HG02884 (cell line): ENCODE measurements around the gene DPPA3.
"Not testable (repeated sequence)": the region's sequence is repeated elsewhere in the genome, so short reads cannot be mapped to it uniquely, and the experiment has no call there.

Experiments
- ATAC-seq: cut with Tn5 transposase; IDR thresholded peaks from one replicate; pipeline ENCODE4 v1.9.1; 2021; ENCODE audit warnings: mild to moderate bottlenecking, moderate library complexity; ENCODE audit not compliant: unreplicated experiment

The DPPA3 gene

DNA sequence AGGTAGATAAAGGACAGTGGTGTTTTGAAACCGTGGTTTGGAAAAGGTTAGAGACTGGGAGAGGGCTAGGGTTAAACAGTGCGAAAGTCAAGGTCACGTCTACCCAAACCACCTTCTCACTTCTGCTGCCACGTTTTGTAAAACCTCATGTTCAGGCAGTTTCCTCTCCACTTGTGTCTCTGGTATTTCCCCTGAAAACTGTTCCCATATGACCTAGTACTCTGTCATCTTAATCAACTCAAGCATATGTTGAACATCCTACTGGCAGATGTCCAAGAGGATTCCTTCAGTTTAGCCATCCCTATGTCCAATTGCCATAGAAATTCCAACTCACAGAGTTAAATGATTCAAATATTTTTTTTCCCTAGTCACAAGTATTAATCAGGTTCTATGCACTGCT, 18.5 kb downstream of the DPPA3 start:
- no peak for ATAC-seq

GRCh38 chr12:7730984-7731383, 19.8 kb downstream of the DPPA3 start:
- ATAC-seq, result not testable (repeated sequence)

DNA sequence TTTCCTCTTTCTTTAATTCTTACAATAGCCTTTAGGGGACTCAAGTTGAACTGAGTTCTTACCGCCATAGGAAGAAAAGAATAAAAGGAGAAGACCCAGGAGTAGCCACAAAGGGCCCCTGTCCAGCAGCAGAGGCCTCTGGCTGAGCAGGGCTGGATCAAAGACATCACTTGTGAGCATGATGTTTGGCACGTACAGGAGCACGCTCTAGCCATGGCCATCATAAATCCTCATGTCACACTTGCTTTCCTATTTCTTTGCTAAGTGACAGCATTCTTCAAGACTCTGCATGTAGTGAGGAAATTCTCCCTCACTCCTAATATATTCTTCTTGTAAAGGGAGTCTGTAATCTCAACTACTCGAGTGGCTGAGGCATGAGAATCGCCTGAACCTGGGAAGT, 20.3 kb downstream of the DPPA3 start:
- no peak for ATAC-seq

DNA sequence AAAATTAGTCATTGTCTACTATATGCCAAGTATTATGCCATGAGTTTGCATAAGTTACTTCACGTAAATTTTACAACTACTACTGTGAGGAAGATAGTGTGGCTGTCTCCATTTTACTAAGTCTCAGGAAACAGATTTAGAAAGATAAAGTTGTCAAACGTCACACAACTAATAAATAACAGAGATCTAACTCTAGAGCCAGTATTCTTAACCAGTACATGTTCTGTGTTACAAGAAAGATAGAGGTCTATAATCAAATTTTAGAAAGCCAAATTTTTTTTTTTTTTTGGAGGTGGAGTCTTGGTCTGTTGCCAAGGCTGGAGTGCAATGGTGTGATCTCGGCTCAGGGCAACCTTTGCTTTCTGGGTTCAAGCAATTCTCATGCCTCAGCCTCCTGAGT, 21.8 kb downstream of the DPPA3 start:
- ATAC-seq, result no peak

- no peak for ATAC-seq
Observed at GRCh38 chr12:7747246-7747645, 36.0 kb downstream of the DPPA3 start, which contains the start of gene CLEC4C. Gene CLEC4C (minus strand): TSS chr12:7747375. CDS start chr12:7747348, 27 bp downstream.

- no peak for ATAC-seq
Observed at GRCh38 chr12:7748852-7749251, 37.6 kb downstream of the DPPA3 start.

GRCh38 chr12:7749442-7749841, 38.2 kb downstream of the DPPA3 start:
- no peak for ATAC-seq

GRCh38 chr12:7750350-7750749, 39.1 kb downstream of the DPPA3 start:
- no peak for ATAC-seq

DNA sequence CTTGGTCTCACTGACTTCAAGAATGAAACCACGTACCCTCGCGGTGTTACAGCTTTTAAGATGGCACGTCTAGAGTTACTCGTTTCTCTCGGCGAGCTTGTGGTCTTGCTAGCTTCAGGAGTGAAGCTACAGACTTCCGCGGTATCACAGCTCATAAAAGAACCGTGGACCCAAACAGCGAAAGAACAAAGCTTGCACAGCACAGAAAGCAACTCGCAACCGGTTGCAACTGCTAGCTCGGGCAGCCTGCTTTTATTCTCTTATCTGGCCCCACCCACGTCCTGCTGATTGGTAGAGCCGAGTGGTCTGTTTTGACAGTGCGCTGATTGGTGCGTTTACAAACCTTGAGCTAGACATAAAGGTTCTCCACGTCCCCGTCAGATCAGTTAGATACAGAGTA, 40.2 kb downstream of the DPPA3 start:
- no peak for ATAC-seq

GRCh38 chr12:7751941-7752922, 41.0 kb downstream of the DPPA3 start:
- not testable (repeated sequence) for ATAC-seq

GRCh38 chr12:7755668-7756067, 44.4 kb downstream of the DPPA3 start:
- ATAC-seq, result not testable (repeated sequence)

- no peak for ATAC-seq
Observed at GRCh38 chr12:7756993-7757392, 45.8 kb downstream of the DPPA3 start.

DNA sequence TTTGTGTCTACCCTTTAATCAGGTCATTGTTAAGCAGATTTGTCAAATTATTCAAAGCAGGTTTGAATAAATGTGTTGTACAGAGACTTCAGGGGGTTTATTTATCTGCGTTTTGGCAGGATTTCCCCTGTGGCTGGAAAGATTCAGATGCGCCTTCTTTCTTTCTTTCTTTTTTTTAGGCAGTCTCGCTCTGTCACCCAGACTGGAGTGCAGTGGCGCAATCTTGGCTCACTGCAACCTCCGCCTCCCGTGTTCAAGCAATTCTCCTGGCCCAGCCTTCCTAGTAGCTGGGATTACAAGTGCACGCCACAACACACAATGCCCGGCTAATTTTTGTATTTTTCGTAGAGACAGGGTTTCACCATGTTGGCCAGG, 47.5 kb downstream of the DPPA3 start:
- no peak for ATAC-seq
